BJ (cell line): ENCODE measurements around the gene ST6GALNAC1. TPM values are rescaled to one million over a fixed set of nuclear protein-coding genes. Genes with fewer than 3 reads are reported as not detected.

ENCODE experiments used
- CTCF ChIA-PET: fragments of 350-600 bp; formaldehyde crosslinking; extraction: SDS; loops from one replicate; lab custom pipeline; 2021; ENCODE audit warnings: antibody characterized with exemption, inconsistent platforms; lab: Yijun Ruan, JAX
- POLR2A ChIA-PET: fragments of 300-600 bp; sonication (Branson Sonifier 250); formaldehyde crosslinking; extraction: SDS; loops from one replicate; lab custom pipeline; 2021; ENCODE audit warnings: antibody characterized with exemption; lab: Charles Lee
- DNase-seq: peaks from one replicate; pipeline ENCODE4 v3.0.0-alpha.2; 2011; ENCODE audit warnings: low read depth
- H3K27me3 ChIP-seq: 2 replicates; pipeline ENCODE4 v1.6.0; 2011; ENCODE audit warnings: low read length; ENCODE audit not compliant: control insufficient read depth, insufficient read depth
- H3K36me3 ChIP-seq: 2 replicates; pipeline ENCODE4 v1.5.1; 2011; ENCODE audit warnings: low read length; ENCODE audit not compliant: control insufficient read depth, insufficient read depth
- H3K4me3 ChIP-seq: 2 replicates; pipeline ENCODE4 v1.5.1; 2011; ENCODE audit warnings: low read depth, mild to moderate bottlenecking, control low read depth, low read length
- CTCF ChIP-seq: IDR thresholded peaks from 2 replicates; pipeline ENCODE4 v1.5.1; 2011; ENCODE audit warnings: low read depth, mild to moderate bottlenecking, control low read depth, inconsistent platforms, low read length, moderate library complexity; ENCODE audit not compliant: insufficient read depth
- polyA plus RNA-seq: library from polyadenylated mRNA; depleted of rRNA; stranded (reverse); fragments of >200 nt; gene quantifications from 2 replicates; pipeline ENCODE4 v1.2.3, GENCODE V29; 2011

Gene ST6GALNAC1
- polyA plus RNA-seq, 1 experiment, result not detected

DNA sequence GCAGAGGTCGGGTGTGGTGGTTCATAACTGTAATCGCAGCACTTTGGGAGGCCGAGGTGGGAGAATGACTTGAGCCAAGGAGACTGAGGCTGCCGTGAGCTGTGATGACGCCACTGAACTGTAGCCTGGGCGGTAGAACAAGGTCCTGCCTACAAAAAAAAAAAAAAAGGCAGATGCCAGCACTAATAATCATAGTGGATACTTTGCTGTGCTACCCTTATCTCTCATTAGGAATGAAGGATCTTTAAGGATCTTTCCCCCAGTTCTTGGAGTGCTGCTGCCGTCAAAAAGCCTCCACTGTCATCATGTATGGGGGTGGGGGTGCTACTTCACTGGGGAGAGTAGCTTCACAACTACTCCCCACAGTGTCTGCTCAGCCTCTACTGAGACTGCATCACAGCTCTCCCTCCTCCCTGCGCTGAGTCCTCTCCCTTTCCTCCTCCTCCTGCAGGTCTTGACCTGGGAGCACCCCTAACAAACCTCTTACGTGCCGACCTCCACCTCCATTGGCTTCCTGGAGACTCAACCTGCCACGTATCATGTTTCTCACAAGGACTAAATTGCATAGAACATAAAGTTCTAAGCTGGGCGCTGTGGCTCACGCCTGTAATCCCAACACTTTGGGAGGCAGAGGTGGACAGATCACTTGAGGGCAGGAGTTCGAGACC is 24.4 kb upstream of the ST6GALNAC1 start:
- H3K36me3 ChIP-seq, result no peaks in the 10 kb centered on the region
- POLR2A ChIA-PET, result interaction anchor here (0.7 kb wide), 1 partner anchor 837 kb away, joined by 10 read pairs; no protein-coding TSS in a partner anchor
- no peak overlapping the region for H3K4me3 ChIP-seq
- TF ChIP-seq CTCF, result no peak
- CTCF ChIA-PET, result interaction anchor here (1.3 to 1.9 kb wide), 3 partner anchors 11 to 44 kb away, joined by 5 to 8 read pairs (median 6); no protein-coding TSS in a partner anchor
- DNase-seq, result no peak
- H3K27me3 ChIP-seq, result peaks cover 1% of the 10 kb centered on the region; the same call in 1 of the 2 replicates

- POLR2A ChIA-PET, result interaction anchor here (0.7 kb wide), 1 partner anchor 838 kb away, joined by 10 read pairs; no protein-coding TSS in a partner anchor
- no peak for TF ChIP-seq CTCF
- CTCF ChIA-PET, result interaction anchor here (1.3 to 1.9 kb wide), 2 partner anchors 11 to 14 kb away, joined by 5 to 8 read pairs; no protein-coding TSS in a partner anchor
- no peak for DNase-seq
- Histone ChIP-seq H3K4me3 (no peak overlapping the region), H3K27me3 (peaks cover 1% of the 10 kb centered on the region; the same call in 1 of the 2 replicates), H3K36me3 (no peaks in the 10 kb centered on the region)
Measured at GRCh38 chr17:76667491-76667755, 23.9 kb upstream of the ST6GALNAC1 start.

DNA sequence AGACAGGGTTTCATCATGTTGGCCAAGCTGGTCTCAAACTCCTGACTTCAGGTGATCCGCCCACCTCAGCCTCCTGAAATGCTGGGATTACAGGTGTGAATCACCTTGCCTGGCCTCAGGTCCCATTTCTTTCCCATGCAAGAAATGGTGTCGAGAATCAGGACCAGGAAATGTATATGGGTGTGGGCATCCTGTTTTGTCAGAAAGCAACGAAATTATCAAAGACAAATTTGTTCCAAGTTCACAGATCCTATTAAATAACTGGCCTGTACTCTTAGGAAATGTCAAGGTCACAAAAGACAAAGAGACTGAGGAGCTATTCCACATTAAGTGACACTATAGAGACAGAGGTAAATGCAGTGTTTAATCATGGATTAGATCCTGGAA is 17.1 kb upstream of the ST6GALNAC1 start:
- H3K4me3 ChIP-seq, result no peak overlapping the region
- ChIA-PET POLR2A (no interaction called here), CTCF (no interaction called here)
- DNase-seq, result no peak
- TF ChIP-seq CTCF, result no peak
- H3K36me3 ChIP-seq, result no peaks in the 10 kb centered on the region
- H3K27me3 ChIP-seq, result peaks cover 4% of the 10 kb centered on the region

- H3K27me3 ChIP-seq, result peaks cover 4% of the 10 kb centered on the region
- ChIA-PET POLR2A (no interaction called here), CTCF (no interaction called here)
- no peak for TF ChIP-seq CTCF
- H3K4me3 ChIP-seq, result no peak overlapping the region
- DNase-seq, result no peak
- H3K36me3 ChIP-seq, result no peaks in the 10 kb centered on the region
Measured at GRCh38 chr17:76659928-76660655, 16.5 kb upstream of the ST6GALNAC1 start.

GRCh38 chr17:76658242-76658662 is 14.7 kb upstream of the ST6GALNAC1 start:
- Histone ChIP-seq H3K27me3 (peaks cover 4% of the 10 kb centered on the region), H3K4me3 (no peak overlapping the region), H3K36me3 (no peaks in the 10 kb centered on the region)
- no peak for DNase-seq
- ChIA-PET POLR2A (no interaction called here), CTCF (interaction anchor here (1.1 kb wide), 1 partner anchor 34 kb away, joined by 7 read pairs; no protein-coding TSS in a partner anchor)
- TF ChIP-seq CTCF, result no peak
